HG03442 (cell line): ENCODE measurements around the gene SNRPD2.
"Not testable (repeated sequence)": the region's sequence is repeated elsewhere in the genome, so short reads cannot be mapped to it uniquely, and the experiment has no call there.

Experiments
- ATAC-seq: cut with Tn5 transposase; IDR thresholded peaks from one replicate; pipeline ENCODE4 v1.9.1; 2021; ENCODE audit warnings: mild to moderate bottlenecking, moderate library complexity; ENCODE audit not compliant: unreplicated experiment

SNRPD2 gene

DNA sequence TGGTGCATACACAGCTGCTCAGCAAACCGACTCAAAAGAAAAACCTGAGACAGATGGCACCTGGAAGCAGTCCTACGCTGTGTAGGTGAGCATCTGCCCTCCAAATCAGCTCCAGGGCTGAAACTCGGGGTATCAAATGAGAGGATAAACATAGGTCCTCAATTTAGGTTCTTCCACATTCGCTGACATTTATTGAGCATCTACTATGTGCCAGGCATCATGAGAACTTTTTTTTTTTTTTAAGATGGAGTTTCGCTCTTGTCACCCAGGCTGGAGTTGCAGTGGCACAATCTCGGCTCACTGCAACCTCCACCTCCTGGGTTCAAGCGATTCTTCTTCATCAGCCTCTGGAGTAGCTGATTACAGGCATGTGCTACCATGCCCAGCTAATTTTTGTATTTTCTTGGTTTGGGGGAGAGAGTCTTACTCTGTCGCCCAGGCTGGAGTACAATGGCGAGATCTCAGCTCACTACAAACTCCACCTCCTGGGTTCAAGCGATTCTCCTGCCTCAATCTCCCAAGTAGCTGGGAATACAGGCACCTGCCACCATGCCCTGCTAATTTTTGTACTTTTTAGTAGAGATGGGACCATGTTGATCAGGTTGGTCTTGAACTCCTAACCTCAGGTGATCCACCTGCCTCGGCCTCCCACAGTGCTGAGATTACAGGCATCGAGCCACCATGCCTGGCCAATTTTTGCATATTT is 14.1 kb upstream of the SNRPD2 start:
- no peak for ATAC-seq

- no peak for ATAC-seq
Measured at GRCh38 chr19:45705115-45705514, 13.4 kb upstream of the SNRPD2 start.

- ATAC-seq: no peak
Measured at GRCh38 chr19:45701676-45702075, 9.9 kb upstream of the SNRPD2 start.

DNA sequence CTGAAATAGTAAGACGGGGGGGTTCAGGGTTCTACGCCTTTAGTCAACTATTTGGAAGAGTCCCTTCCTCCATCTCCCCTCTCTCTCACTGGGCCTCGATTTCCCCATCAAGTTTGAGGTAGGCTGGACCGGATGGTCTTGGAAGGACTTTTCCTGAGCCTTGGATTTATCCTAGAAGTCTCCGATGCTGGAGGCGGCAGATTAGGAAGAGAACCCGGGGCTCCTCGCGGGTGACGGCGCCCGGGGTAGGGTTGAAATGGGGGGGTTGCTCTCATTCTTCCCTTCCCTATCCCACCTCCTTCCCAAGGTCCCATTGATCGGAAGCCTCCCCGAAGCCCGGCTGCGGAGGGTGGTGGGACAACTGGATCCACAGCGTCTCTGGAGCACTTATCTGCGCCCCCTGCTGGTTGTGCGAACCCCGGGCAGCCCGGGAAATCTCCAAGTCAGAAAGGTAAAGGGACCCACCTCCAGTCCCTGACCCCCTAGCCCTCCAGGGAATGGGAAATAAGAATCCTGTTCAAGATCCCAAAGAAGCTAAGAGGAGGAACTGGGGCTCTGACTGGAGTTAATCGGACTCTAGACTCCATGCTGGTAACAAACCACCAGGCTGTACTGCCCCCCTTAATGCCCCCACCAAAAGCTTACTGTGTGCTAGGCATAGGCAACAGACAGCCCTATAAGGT is 1.5 kb upstream of the SNRPD2 start:
- no peak for ATAC-seq

DNA sequence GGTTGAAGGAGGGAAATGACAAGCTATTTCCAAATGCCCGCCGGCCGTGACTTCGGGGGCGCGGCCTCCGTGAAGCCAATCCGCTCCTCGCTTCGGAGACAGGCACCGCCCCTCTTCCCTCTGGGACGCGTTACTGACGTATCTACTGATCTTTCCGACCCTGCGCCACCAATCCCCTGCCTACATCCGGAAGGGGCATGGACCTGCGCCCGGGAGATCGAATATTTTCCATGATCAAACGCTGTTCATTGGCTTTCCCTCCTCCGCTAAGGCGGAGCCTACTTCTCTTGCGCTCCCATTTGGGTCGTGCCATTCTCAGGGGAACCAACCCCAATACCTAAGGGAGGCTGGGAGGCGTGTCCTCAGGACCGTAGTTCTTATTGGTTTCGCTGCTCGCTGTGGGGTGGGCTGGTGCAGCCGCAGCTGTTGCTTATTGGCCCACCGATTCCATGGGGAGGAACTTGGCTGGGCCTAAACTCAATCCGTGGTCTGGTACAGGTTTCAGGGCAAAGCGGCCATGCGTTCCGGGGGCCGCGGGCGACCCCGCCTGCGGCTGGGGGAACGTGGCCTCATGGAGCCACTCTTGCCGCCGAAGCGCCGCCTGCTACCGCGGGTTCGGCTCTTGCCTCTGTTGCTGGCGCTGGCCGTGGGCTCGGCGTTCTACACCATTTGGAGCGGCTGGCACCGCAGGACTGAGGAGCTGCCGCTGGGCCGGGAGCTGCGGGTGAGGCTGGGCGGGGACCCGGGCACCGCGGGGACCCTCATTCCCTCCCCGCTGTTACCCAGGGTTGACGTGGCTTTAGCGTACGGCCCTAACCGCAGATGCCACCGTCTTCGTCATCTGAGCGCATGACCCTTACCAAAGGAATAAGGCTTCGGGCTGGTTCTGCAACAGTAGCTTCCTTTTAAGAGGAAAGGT is 693 bp upstream of the SNRPD2 start, which contains the start of gene QPCTL:
TSS of gene QPCTL (plus strand) at position 480 of the 919 bp plus-strand sequence. CDS start at position 518, 38 bp downstream.
- peak; percentile 77 for ATAC-seq

- ATAC-seq: no peak
Measured at GRCh38 chr19:45687599-45687998, 4.2 kb downstream of the SNRPD2 start.

GRCh38 chr19:45685045-45685444 is 6.7 kb downstream of the SNRPD2 start:
- ATAC-seq: not testable (repeated sequence)

- ATAC-seq: no peak
Measured at GRCh38 chr19:45682908-45683307, 8.8 kb downstream of the SNRPD2 start.

DNA sequence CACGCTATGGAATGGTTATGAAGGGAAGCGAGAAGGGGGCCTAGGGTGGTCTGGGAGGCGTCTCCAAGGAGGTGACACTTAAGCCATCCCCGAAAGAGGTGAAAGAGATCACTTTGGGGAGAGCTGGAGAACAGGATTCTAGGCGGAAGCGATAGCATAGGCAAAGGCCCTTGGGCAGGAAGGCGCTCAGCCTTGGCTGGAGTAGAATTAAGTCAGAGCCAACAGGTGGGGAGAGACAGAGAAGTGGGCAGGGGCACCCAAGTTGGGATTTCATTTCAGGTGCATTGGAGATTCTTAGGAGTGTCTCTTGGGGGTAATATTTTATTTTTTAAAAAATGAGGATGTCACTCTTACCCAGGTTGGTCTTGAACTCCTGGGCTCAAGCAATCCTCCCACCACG is 9.6 kb downstream of the SNRPD2 start:
- ATAC-seq: no peak

DNA sequence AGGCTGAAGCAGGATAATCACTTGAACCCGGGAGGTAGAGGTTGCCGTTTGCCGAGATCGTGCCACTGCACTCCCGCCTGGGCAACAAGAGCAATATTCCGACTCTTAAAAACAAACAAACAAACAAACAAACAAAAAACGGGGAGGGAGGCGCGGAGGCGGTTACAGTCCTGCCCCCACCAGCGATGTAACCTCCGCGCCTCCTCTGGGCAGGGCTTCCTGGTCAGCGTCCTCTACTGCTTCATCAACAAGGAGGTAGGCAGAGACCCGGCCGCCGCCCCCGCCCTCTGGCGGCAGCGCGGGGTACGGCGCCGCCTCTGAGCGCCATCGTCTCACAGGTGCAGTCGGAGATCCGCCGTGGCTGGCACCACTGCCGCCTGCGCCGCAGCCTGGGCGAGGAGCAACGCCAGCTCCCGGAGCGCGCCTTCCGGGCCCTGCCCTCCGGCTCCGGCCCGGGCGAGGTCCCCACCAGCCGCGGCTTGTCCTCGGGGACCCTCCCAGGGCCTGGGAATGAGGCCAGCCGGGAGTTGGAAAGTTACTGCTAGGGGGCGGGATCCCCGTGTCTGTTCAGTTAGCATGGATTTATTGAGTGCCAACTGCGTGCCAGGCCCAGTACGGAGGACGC is 10.2 kb downstream of the SNRPD2 start:
- no peak for ATAC-seq

GRCh38 chr19:45677351-45678230 is 14.2 kb downstream of the SNRPD2 start:
- peak; percentile 31 for ATAC-seq

DNA sequence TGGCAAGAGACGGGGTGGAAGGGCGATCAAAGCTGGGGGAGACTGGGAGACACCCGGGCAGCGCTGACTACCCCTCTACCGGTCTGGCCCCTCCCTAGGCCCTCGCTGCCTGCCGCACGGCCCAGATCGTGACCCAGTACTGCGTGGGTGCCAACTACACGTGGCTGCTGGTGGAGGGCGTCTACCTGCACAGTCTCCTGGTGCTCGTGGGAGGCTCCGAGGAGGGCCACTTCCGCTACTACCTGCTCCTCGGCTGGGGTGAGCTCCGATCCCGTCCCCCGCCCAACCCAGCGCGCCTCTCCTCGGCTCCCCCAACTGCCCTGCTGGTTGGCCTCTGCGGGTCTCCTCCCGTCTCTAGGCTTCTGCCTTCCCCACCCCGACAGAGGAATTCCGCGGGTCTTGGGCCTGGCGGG is 14.9 kb downstream of the SNRPD2 start:
- ATAC-seq: peak; percentile 28

DNA sequence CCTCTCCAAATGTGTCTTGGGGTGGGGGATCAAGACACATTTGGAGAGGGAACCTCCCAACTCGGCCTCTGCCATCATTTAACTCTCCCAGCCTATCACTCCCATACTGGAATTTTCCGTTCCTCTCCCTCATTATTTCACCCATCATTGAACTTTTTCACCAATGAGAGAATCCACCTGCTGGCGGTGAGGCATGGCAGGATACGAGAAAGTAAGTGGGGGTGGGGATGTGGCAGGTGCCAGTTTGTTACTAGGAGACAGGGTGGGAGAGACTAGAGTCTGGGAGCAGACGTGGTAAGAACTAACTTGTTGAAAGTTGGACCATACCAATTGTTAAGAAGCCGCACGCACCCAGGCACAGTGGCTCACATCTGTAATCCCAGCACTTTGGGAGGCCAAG is 16.8 kb downstream of the SNRPD2 start:
- no peak for ATAC-seq

GRCh38 chr19:45670670-45671453 is 20.9 kb downstream of the SNRPD2 start:
- ATAC-seq: no peak

DNA sequence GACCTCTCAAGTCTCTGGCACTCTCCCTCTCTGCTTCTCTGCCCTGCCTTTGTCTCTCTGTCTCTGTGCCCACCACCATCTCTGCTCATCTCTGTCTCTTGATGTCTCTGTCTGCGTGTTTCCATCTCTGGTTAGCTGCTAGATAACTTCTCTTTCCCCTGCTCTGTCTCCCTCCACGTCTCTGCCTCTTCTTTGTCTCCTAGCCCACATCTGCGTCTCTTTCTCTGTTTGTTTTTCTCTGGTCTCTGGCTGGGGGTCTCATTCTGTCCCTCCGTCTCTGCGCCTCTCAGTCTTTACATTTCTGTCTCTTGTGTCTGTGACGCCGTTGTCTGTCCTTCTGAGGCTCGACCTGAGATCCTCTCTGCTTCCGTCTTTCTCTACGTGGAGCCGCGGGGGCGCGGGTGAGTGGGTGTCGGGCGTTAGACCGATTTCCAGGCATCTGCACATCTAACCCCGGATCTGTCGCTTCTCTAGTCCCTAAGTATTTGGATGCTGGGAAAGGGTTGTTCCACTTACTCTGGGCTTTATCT is 23.3 kb downstream of the SNRPD2 start:
- no peak for ATAC-seq

DNA sequence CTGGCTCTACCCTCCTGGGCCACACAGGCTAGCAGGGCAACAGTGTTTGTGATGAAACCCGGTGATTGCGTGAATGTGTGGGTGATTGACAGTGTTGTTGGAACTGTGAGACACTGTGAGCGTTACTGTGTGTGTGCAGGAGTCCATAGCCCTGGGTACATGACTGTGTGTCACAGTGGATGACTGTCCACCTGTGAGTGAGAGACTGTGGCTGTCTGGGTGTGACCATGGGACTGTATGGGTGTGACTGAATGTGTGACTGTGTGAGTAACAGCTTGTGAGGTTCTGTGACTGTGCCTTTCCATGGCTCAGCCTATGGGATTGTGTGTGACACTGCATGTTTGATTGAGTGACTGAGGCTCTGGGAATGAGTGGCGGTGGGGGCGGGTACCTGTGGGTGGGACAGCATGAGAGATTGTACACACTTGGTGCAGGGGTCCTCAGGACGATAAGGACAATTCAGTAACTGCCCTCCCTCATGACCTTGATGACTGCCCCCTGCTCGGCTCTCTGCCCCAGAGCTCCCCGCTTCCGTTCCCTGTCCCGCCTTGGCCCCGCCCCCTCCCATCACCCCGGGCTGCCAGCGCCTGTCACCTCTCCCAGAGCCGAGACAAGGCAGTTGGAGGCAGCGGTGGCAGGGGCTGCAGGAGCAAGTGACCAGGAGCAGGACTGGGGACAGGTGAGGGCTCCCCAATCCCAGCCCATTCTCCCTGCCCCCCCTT is 24.0 kb downstream of the SNRPD2 start, which contains the start of gene GIPR:
TSS of gene GIPR (plus strand) at position 602 of the 722 bp plus-strand sequence. CDS start 1,300 bp downstream, outside the sequence.
- no peak for ATAC-seq

GRCh38 chr19:45664575-45664974 is 27.2 kb downstream of the SNRPD2 start:
- ATAC-seq: no peak

DNA sequence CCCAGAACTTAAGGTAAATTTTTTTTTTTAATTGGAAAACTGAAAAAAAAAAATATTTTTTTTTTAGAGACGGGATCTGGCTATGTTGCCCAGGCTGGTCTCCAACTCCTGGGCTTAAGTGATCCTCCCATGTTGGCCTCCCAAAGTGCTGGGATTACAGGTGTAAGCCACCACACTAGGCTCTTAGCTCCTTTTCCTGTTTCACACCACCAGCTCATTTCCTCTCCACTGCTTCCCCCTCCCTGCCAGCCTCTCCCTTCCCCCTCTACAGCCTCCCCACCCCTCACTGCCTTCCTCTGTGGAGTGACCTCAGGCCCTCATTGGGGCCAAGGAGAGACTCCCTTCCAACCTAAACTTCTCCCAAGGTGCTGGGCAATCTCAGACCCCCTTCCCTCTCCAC is 28.0 kb downstream of the SNRPD2 start:
- ATAC-seq: no peak
